GM18508 (cell line): ENCODE measurements around the gene GGT7.
"Not testable (repeated sequence)": the region's sequence is repeated elsewhere in the genome, so short reads cannot be mapped to it uniquely, and the experiment has no call there.

Experiments used
- ATAC-seq: cut with Tn5 transposase; IDR thresholded peaks from one replicate; pipeline ENCODE4 v1.9.1; 2021; ENCODE audit warnings: moderate number of reproducible peaks; ENCODE audit not compliant: insufficient read depth, unreplicated experiment

GGT7 gene

DNA sequence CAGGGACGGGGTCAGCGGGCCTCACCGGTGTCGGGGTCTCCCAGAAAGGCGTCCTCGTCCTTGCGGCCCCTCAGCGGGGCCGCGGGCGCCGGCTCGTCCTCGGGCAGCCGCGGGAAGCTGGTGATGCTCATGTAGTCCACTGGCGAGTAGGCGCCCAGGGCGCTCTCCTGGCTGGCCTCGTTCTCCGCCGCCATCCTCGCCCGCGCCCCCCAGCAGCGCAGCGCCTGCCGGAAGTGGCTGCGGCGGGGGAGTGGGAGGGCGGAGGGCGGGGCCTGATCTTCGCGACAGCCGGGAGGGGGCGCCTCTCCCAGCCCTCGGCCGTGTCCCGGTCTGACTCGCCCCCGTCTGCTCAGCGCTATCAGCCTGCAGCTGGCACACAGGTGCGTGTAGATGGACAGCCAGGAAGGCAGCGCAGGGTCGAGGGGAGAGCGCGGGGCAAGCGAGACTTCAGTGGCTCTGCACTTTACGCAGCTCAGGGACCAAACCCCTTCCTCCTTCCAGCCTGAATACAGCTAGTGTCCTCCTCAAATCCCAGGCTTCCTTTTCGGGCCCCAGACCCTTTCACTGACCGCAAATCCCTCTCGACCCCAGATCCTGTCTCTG lies at the start of gene GGT7:
GGT7 (minus strand) TSS at position 235 of the 603 bp plus-strand sequence; CDS start at position 194, 41 bp downstream.
- ATAC-seq = no peak

DNA sequence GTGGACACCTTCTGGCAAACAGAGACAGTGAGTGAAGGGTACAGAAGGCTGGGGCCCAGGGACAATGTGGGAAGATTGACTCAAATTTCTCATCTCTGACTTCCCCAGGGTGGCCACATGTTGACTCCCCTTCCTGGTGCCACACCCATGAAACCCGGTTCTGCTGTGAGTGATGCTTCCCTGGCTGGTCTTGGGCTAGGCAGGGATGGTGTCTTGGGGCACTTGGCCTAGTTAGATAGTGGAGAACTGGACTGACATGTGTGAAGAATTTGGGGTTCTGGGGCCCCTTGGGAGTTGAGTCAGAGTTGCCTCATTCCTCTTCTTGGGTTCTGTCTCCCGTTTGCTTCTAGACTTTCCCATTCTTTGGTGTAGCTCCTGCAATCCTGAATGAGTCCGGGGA lies 48.8 kb upstream of the GGT7 start:
- ATAC-seq = no peak

- ATAC-seq = no peak
Measured at GRCh38 chr20:34920055-34920454, 47.4 kb upstream of the GGT7 start.

GRCh38 chr20:34916774-34917354 lies 44.2 kb upstream of the GGT7 start:
- no peak for ATAC-seq

- ATAC-seq = no peak
Measured at GRCh38 chr20:34915749-34916455, 43.2 kb upstream of the GGT7 start.

- ATAC-seq = no peak
Measured at GRCh38 chr20:34915131-34915530, 42.5 kb upstream of the GGT7 start.

DNA sequence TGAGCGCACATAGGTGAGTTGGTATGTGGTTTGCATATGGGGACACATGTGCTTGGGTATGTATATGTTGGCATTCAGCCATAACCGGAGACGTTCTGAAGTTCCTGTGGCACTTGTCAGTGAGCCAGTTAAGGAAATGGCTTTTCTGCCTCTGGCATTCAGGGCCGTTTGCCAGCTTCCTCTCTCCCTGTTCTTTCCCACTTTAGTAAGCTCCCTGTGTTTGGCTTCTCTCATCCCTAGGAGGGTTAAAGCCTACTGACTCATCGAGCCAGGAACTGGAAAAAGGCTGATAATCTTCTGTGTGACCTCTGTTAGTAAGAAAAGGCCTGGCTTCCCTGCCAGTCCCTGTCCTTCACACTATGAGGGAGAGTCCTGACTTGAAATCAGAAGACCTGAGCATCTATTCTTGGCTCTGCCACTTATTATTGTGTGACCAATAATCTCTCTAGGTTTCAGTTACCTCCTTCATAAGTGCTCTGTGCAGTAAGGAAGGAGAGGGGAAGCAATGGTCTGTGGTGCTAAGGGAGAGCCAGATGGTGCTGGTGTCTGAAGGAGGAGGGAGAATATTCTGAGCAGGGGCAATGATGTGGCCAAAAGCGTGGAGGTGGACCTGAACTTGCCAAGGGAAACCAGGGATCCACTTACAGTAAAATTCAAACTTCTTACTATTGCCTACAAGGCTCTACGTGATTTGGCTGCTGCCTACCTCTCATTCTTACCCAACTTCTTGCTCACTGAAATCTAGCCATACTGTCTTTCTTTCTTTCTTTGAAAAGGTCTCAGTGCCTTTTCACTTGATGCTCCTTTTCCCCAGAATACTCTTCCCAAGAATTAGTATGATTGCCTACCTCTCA lies 35.2 kb upstream of the GGT7 start:
- ATAC-seq = no peak

DNA sequence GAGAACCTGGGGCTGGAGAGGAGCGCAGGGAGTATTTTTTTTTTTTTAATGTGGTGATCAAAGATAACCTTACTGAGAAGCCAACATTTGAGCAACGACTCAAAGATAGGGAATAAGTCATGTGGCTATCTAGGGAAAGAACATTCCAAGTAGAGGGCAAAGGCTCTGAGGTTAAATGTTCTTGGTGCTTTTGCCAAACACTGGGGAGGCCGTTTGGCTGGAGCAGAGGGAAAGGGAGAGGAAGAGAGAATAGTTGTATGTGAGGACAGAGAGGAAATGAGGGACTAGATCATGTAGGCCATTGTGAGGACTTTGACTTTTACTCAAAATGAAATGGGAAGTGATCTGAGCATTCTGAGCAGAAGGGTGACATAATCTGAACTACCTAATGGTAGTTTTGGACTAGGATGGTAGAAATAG lies 31.6 kb upstream of the GGT7 start:
- ATAC-seq = no peak

DNA sequence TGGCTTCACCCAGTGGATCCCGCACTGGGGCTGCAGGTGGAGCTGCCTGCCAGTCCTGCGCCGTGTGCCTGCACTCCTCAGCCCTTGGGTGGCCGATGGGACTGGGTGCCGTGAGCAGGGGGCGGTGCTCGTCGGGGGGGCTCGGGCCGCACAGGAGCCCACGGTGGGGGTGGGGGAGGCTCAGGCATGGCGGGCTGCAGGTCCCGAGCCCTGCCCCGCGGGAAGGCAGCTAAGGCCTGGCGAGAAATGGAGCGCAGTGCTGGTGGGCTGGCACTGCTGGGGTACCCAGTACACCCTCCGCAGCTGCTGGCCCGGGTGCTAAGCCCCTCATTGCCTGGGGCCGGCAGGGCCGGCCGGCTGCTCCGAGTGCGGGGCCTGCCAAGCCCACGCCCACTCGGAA lies 26.1 kb upstream of the GGT7 start:
- not testable (repeated sequence) for ATAC-seq

GRCh38 chr20:34898129-34898528 lies 25.5 kb upstream of the GGT7 start:
- ATAC-seq = not testable (repeated sequence)

GRCh38 chr20:34896086-34896621 lies 23.5 kb upstream of the GGT7 start:
- no peak for ATAC-seq

GRCh38 chr20:34895465-34895864 lies 22.8 kb upstream of the GGT7 start:
- ATAC-seq = no peak

GRCh38 chr20:34894723-34895122 lies 22.1 kb upstream of the GGT7 start:
- no peak for ATAC-seq

GRCh38 chr20:34892671-34893070 lies 20.0 kb upstream of the GGT7 start:
- ATAC-seq = no peak

DNA sequence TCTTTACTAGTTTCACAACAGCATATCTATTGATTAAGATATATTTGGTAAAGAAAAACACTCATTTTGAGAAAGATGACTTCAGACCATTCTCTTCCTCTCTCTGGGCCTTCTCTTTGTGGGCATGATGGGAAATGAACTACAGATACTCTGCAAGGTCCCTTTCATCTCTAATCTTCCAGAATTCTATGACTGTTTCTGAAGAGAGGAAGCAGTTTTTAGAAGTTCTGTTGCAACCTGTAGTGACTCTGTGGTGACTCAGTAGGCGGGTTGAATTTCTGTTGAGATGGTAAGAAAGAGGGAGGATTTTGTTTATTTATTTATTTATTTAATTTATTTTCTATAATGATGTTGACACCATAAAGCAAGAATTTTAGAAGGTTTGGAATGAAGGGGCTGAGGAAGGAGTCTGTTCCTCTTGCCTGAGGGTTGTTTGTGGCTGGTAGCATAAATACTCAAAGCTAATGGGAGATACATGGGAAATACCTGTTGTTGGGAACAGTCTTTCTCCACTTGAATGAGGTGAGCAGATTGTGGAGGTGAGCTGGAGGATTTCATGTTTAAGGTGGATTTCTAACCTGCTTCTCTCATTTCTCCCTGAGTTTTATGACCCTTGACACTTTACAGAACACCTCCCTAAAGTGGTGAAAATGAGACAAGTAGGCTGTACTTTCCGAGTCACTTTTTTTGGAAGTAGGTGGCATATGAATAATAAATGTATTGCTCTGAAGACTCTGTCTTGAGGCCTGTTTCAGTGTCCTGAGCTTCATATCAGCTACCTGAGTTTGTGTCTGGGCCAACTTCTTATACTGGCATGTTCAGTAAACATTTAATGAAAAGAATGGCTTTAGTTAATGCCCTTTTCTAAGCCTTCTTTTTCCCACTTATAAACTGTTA lies 18.8 kb upstream of the GGT7 start:
- ATAC-seq = no peak

DNA sequence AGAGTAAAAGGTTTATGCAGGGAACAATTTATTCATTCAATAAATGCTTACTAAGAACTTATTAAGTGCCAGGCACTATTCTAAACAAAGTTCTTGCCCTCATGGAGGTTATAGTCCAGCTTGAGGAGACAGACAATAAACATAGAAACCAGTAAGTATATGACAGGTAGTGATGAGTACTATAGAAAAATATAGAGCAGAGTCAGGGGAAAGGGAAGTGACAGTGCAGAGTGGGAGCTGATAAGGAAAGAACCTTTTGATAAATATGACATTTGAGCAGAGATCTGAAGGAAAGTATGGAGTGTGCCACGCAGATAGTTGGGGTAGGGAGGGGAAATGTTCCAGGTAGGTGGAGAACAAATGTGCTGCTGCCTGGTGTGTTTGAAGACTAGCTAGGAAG lies 15.8 kb upstream of the GGT7 start:
- ATAC-seq = no peak

DNA sequence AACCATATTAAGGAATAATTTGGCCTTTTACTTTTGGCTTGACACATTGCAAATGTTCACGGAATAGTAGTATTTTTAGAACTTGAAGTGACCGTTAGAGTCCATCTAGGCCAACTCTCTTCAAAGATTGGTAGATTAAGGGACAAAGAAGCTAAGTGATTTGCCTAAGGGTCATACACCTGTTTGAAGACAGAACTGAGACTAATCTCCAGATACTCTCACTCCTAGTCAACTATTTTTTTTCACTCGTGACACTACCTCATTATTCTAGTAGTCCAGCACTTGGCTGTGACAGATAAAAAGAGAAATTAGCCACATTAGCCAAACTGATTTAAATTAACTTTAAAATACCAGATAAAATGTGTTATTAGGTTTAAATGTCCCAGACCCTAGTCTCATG lies 14.4 kb upstream of the GGT7 start:
- no peak for ATAC-seq

DNA sequence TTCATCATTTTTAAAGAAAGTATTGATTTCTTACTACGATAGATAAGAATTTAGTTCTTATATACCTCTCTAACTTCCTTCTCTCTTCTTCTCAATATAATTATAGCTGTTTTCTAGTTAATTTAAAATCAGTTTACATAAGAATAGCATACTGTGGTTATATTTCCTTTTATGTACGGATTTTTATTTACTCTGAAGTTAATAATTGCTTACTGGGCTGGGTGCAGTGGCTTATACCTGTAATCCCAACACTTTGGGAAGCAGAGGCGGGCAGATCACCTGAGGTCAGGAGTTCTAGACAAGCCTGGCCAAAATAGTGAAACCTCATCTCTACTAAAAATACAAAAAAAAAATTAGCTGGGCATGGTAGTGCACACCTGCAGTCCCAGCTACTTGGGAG lies 13.5 kb upstream of the GGT7 start:
- ATAC-seq = no peak

DNA sequence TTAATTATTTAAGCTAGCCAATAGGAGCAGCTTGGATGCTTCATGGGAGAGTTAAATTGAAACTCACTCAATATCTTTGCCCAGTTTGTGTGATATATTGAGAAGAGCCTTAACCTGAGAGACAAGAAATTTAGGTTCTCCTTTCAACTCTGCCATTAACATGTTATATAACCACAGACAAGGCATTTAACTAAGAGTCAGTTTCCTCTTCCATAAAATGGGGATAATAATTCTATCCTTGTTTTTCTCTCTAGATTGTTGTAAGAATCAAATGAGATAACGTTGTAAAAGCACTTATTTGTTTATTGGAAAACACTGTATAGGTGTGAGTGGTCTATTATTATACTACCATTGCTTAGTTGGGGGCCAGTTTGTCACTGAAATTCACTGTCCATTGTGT lies 11.6 kb upstream of the GGT7 start:
- ATAC-seq = no peak

DNA sequence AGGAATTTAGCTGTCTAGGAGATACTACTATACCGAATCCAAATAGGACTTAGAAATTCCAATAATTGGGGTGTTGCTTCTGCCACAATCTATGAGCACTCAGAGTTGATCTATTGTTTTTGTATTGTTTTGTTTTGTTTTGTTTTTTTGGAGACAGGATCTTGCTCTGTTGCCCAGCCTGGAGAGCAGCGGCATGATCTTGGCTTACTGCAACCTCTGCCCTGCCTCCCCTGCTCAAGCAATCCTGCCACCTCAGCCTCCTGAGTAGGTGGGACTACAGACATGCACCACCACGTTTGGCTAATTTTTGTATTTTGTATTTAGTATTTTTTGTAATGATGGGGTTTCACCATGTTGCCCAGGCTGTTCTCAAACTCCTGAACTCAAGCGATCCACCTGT lies 11.2 kb upstream of the GGT7 start:
- no peak for ATAC-seq
